Activated T-cell treated with anti-CD3 and anti-CD28 coated beads, Interleukin-2, amount 50 U/mL, for 48 hours (primary cell): ENCODE data around the gene PSMA5.
"Not testable (repeated sequence)": the region's sequence is repeated elsewhere in the genome, so short reads cannot be mapped to it uniquely, and the experiment has no call there.

Experiments used
- DNase-seq, 2 experiments: peaks; one replicate each; pipeline ENCODE4 v3.0.0-alpha.2; 2020

PSMA5 gene

DNA sequence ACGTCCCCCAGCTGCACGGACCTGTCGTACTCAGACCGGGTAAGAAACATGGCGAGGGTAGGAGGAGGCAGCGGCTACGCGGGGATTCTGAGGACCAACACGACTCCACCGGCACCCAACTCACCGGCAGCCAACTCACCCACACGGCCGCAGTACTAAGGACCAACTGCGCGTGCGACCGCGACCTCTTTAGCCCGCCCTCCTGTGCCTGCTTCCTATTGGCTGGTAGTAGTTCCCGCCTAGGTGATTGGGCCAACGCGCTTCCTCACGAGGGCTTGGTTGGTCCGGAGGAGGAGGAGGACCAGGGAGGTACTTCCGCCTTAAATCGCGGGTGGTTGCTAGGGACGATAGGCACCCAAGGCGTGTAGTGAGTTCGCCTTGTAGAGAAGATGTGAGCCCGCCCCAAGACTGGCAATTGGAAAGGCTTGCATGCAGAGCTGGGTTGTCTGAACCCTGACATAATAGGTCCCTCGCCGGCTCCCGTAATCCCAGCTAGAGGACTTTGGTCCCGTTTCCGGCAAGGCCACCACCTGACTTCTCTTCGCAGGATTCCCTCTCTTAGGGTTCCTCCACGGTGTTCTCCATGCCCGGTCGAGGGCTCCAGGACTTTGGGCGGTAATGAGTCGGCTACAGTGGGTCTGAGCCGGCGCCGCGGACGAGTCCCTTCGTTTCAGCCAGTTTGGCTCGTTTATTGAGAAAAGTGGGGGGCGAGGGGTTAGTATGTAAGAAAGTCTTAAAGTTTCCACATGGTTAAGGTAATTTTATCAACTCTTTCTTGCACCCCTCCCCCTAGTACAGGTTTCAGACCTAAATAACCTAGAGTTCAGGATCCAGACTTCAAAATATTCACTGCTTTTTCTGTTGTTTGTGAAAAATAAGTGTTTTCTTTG, at the start of gene PSMA5:
PSMA5 (minus strand) TSS at position 168 of the 890 bp plus-strand sequence; CDS start at position 50, 118 bp downstream.
- DNase-seq: peak; percentile 92 to 95

GRCh38 chr1:109475261-109475660, 49.0 kb upstream of the PSMA5 start:
- DNase-seq: no peak

GRCh38 chr1:109474697-109475096, 48.4 kb upstream of the PSMA5 start:
- DNase-seq: no peak

DNA sequence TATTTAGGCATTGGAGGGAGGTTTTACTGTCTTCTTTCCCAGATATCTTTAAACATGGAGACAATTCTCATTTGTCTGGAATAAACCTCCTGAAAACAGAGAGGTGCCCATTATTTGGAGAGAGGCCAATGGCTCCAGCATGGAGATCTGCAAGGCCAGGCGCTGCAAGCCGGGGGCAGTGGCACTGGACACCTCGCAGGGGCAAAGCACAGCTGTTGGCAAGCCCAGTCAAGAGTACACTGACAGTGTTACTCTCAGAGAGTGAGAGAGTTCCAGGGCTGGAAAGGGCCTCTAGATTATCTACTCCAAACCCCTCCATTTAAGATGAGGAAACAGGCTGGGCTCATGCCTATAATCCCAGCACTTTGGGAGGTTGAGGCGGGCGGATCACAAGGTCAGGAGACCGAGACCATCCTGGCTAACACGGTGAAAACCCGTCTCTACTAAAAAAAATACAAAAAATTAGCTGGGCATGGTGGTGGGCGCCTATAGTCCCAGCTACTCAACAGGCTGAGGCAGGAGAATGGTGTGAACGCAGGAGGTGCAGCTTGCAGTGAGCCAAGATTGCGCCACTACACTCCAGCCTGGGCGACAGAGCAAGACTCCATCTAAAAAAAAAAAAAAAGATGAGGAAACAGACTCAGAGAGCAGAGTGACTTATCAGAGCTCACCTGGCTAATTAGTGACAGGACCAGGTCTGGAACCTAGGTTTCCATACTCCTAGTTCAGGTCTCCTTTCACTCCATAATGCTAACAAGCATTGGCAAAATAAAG, 47.2 kb upstream of the PSMA5 start:
- DNase-seq: not testable (repeated sequence)

DNA sequence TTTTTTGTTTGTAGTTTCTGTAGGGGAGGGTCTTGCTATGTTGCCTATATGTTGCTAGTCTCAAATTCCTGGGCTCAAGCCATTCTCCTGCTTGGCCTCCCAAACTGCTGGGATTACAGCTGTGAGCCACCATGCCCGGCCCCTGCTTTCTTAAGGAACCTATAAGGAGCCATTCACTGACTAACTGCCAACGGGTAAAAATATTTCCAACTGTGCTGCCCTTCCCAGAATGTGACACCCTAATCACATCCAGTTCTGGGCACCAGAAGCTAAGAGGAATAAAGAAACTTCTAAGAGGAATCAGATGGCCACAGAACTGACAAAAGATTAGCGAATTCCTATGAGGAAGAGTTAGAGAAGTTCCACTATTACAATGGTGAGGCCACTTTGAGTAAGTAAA, 46.5 kb upstream of the PSMA5 start:
- no peak for DNase-seq

DNA sequence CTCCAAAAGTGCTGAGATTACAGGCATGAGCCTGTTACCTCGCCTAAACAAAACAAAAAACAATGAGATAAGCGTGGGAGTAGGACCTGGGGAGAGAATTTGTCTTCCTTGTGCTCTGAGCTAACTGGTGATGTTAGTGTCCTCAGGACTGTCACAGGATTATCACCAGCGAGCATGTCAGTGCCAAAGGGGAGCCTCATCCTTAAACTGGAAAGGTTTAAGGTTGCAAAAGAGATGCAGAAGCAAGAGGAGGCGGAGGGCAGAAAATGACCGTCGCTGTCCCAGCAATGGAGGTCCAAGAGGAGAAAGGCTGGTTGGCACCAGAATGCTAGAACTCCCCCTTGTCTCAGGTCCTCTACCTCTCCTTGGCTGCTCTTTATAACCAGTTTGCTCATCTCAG, 44.0 kb upstream of the PSMA5 start:
- DNase-seq: no peak

- DNase-seq: no peak
Observed at GRCh38 chr1:109468903-109469302, 42.7 kb upstream of the PSMA5 start.

GRCh38 chr1:109468061-109468460, 41.8 kb upstream of the PSMA5 start:
- DNase-seq: no peak

GRCh38 chr1:109467301-109467777, 41.1 kb upstream of the PSMA5 start:
- DNase-seq: no peak

DNA sequence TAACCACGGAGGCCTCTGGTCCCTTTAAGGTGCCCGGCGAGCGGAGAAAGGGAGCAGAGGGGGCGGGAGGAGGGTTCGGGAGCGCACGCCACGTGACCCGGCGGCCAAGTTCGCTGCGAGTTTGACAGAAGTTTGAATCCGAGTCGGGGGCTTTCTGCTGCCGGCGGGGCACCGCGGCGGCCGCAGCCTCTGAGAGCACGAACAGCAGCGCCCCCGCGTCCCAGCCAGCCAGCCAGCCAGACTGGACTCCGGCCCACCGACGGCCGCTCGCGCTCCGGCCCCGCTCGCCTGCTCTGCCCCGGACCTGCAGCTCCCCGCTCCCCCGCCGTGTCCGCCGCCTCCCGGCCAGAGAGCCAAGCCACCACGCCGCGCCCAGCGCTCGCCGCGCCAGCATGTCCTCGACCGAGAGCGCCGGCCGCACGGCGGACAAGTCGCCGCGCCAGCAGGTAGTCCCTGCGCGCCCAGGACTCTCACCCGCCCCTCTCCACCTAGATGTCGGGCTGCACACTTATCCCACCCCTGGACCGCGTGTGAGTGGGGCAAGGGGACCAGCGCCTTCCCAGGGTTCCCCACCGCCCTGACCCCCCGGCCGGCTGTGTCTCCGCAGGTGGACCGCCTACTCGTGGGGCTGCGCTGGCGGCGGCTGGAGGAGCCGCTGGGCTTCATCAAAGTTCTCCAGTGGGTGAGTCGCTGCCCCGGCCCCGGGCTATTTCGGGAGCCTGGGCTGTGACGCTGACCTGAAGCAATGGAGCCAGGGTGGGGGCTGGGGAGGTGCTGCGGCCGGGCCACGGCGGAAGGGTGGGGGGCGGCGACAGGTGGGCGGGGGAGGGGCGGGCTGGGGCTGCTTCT, 40.4 kb upstream of the PSMA5 start, which contains the start of gene SYPL2:
SYPL2 (plus strand) TSS at position 95 of the 849 bp plus-strand sequence; CDS start at position 393, 298 bp downstream.
- peak in 1 of 2 experiments; percentile 38 for DNase-seq

GRCh38 chr1:109466125-109466451, 39.8 kb upstream of the PSMA5 start:
- no peak for DNase-seq

DNA sequence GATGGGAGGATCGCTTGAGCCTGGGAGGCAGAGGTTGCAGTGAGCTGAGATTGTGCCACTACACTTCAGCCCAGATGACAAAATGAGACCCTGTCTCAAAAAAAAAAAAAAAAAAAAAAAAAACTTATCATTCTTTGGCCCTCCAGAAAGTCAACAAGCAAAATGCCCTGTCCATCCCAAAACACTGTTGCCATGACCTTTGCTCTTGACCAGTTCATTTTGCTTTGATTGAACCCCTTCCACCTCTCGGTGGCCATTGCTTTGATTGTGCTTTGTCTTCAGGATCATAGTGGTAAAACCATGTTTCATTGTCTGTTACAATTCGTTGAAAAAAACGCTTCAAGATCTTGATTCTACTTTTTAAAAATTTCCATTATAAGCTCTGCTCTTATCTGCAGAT, 31.6 kb upstream of the PSMA5 start:
- DNase-seq: no peak

DNA sequence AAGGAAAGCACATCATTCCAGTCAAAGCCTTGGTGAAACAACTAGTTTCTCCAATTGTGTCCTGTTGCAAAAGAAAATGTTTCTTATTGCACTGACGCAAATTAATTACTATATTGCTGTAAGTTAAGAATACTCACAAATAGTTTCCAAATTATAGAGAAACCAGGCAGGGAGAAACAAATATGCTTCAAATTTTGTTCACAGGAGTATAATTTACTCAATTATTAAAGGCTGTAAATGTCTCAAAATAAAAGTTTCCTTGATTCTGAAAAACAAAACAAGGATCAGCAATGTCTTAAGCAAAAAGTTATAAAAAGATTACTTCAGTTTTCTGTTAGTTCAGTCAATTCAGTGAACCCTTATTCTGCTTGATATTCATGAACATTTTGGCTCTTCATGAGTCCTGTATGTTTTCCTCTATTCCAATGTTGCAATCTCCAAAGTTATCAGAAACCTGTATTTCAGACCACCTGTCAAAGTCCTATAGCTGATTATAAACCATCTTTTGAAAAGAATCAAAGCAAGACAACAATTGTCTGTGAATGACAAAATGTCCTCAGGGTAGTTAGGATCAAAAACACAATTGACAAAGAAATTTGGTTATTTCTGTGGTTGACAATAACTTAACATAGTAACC, 28.4 kb upstream of the PSMA5 start:
- no peak for DNase-seq

DNA sequence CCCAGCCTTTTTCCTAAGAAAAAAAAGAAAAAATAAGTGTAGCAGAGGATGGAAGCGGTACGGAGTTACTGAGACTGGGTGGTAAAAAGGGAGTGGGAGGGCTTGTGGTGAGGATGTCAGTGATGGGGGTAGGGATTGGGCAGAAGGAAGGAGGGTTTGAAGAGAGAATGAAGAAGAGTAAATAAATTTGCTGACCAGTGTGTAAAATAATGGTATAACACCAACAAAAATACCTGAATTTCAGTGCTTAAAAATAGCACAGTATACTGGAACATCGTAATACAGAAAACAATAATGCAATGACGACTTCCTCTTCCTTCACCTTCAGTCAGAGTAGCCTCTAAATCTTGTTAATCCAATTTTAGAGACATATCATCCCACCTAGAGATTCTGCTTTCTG, 21.3 kb upstream of the PSMA5 start:
- no peak for DNase-seq

DNA sequence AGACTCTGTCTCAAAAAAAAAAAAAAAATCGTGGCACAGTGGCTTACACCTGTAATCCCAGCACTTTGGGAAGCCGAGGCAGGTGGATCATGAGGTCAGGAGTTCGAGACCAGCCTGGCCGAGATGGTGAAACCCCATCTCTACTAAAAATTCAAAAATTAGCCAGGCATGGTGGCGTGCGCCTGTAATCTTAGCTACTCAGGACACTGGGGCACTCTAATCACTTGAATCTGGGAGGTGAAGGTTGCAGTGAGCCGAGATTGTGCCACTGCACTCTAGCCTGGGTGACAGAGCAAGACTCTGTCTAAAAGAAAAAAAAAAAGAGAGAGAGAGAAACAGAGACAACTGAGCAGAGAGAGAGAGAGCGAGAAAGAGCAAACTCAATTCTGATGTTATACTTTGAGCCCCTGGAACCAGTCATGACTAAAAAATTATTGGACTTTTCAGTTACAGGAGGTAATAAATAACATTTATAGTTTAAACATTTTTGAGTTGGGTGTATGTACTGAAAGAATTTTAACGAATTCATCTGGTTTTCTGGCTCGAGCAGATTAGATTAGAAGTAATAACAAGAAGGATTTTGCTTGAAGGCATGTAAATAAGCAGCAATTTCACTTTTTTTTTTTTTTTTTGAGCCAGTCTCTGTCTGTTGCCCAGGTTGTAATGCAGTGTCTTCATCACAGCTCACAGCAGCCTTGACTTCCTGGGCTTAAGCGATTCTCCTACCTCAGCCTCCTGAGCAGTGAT, 19.9 kb upstream of the PSMA5 start:
- DNase-seq: not testable (repeated sequence)

- no peak for DNase-seq
Observed at GRCh38 chr1:109444346-109444745, 18.1 kb upstream of the PSMA5 start.

- DNase-seq: no peak
Observed at GRCh38 chr1:109443476-109443875, 17.2 kb upstream of the PSMA5 start.

GRCh38 chr1:109441069-109441468, 14.8 kb upstream of the PSMA5 start:
- DNase-seq: no peak

DNA sequence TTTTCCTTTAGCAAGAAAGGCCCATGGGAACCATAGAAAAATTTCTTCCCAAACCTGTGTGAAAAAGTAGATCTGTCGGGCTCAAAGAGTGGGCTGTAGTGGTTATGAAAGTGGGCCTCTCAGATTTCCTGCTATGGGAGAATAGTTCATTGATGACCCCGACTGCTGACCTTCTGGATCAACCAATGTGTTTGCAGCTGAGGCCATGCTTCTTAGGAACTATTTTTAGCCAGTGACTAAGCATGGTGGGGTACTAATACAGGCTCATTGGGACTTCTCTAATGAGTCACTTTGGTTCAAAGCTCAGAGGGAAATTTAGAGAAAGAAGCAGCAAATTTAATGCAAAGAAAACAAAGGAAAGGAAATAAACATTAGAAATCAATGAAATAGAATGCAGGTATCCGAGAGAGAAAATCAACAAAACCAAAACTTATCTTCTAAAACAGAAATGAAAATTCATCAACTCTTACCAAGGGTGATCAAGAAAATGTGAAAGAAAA, 12.6 kb upstream of the PSMA5 start:
- peak in 1 of 2 experiments; percentile 24 for DNase-seq

GRCh38 chr1:109434484-109434883, 8.2 kb upstream of the PSMA5 start:
- DNase-seq: no peak

GRCh38 chr1:109433322-109433721, 7.1 kb upstream of the PSMA5 start:
- no peak for DNase-seq
